BJ (cell line): ENCODE measurements around the gene GPSM1. TPM values are rescaled to one million over a fixed set of nuclear protein-coding genes. Genes with fewer than 3 reads are reported as not detected.

Experiments used
- CTCF ChIA-PET: fragments of 350-600 bp; formaldehyde crosslinking; extraction: SDS; loops from one replicate; lab custom pipeline; 2021; ENCODE audit warnings: antibody characterized with exemption, inconsistent platforms; lab: Yijun Ruan, JAX
- POLR2A ChIA-PET: fragments of 300-600 bp; sonication (Branson Sonifier 250); formaldehyde crosslinking; extraction: SDS; loops from one replicate; lab custom pipeline; 2021; ENCODE audit warnings: antibody characterized with exemption; lab: Charles Lee
- DNase-seq: peaks from one replicate; pipeline ENCODE4 v3.0.0-alpha.2; 2011; ENCODE audit warnings: low read depth
- H3K27me3 ChIP-seq: 2 replicates; pipeline ENCODE4 v1.6.0; 2011; ENCODE audit warnings: low read length; ENCODE audit not compliant: control insufficient read depth, insufficient read depth
- H3K36me3 ChIP-seq: 2 replicates; pipeline ENCODE4 v1.5.1; 2011; ENCODE audit warnings: low read length; ENCODE audit not compliant: control insufficient read depth, insufficient read depth
- H3K4me3 ChIP-seq: 2 replicates; pipeline ENCODE4 v1.5.1; 2011; ENCODE audit warnings: low read depth, mild to moderate bottlenecking, control low read depth, low read length
- polyA plus RNA-seq: library from polyadenylated mRNA; depleted of rRNA; stranded (reverse); fragments of >200 nt; gene quantifications from 2 replicates; pipeline ENCODE4 v1.2.3, GENCODE V29; 2011
- TF ChIP-seq, protein P1 (sequence below): IDR thresholded peaks from 2 replicates; pipeline ENCODE4 v1.5.1; 2011; ENCODE audit warnings: low read depth, mild to moderate bottlenecking, control low read depth, inconsistent platforms, low read length, moderate library complexity; ENCODE audit not compliant: insufficient read depth

Gene GPSM1
- polyA plus RNA-seq, 1 experiment, result 33.1 TPM

DNA sequence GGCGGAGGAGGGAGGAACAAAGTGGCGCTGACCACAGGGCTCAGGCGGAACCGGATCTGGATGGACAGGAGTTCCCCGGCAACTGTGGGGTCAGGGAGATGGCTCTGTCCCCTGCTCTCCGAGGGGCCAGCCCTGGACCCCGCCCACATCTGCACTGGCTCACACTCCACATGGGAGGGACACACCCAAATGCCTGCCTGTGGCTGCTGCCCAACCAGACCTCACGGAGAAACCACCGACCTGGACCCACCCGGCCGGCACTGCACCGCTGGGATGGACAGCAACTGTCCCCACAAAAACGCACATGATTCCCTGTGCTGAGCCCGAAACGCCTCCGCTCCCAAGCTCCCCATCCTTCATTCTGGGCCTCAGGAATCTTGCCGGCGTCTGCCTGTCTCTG, 28.2 kb upstream of the GPSM1 start:
- peaks cover 3% of the 10 kb centered on the region; the same call in 1 of the 2 replicates for H3K27me3 ChIP-seq
- ChIA-PET POLR2A (no interaction called here), CTCF (interaction anchor here (1.1 kb wide), 1 partner anchor 13 kb away, joined by 3 read pairs; no protein-coding TSS in a partner anchor)
- H3K4me3 ChIP-seq, result no peak overlapping the region
- DNase-seq, result no peak
- H3K36me3 ChIP-seq, result no peaks in the 10 kb centered on the region
- TF ChIP-seq, protein P1, sequence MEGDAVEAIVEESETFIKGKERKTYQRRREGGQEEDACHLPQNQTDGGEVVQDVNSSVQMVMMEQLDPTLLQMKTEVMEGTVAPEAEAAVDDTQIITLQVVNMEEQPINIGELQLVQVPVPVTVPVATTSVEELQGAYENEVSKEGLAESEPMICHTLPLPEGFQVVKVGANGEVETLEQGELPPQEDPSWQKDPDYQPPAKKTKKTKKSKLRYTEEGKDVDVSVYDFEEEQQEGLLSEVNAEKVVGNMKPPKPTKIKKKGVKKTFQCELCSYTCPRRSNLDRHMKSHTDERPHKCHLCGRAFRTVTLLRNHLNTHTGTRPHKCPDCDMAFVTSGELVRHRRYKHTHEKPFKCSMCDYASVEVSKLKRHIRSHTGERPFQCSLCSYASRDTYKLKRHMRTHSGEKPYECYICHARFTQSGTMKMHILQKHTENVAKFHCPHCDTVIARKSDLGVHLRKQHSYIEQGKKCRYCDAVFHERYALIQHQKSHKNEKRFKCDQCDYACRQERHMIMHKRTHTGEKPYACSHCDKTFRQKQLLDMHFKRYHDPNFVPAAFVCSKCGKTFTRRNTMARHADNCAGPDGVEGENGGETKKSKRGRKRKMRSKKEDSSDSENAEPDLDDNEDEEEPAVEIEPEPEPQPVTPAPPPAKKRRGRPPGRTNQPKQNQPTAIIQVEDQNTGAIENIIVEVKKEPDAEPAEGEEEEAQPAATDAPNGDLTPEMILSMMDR, result no peak

GRCh38 chr9:136299541-136299940, 27.8 kb upstream of the GPSM1 start:
- H3K27me3 ChIP-seq, result peaks cover 3% of the 10 kb centered on the region; the same call in 1 of the 2 replicates
- CTCF ChIA-PET, result interaction anchor here (0.8 to 1.1 kb wide), 2 partner anchors 13 kb away, joined by 3 read pairs; no protein-coding TSS in a partner anchor
- TF ChIP-seq, protein P1, result no peak
- H3K36me3 ChIP-seq, result no peaks in the 10 kb centered on the region
- POLR2A ChIA-PET, result no interaction called here
- no peak for DNase-seq
- no peak overlapping the region for H3K4me3 ChIP-seq

GRCh38 chr9:136300016-136300545, 27.3 kb upstream of the GPSM1 start:
- peaks cover 3% of the 10 kb centered on the region; the same call in 1 of the 2 replicates for H3K27me3 ChIP-seq
- H3K4me3 ChIP-seq, result no peak overlapping the region
- H3K36me3 ChIP-seq, result no peaks in the 10 kb centered on the region
- CTCF ChIA-PET, result interaction anchor here (0.8 to 1.1 kb wide), 2 partner anchors 13 to 14 kb away, joined by 3 read pairs; no protein-coding TSS in a partner anchor
- POLR2A ChIA-PET, result no interaction called here
- DNase-seq, result no peak
- TF ChIP-seq, protein P1, result no peak

DNA sequence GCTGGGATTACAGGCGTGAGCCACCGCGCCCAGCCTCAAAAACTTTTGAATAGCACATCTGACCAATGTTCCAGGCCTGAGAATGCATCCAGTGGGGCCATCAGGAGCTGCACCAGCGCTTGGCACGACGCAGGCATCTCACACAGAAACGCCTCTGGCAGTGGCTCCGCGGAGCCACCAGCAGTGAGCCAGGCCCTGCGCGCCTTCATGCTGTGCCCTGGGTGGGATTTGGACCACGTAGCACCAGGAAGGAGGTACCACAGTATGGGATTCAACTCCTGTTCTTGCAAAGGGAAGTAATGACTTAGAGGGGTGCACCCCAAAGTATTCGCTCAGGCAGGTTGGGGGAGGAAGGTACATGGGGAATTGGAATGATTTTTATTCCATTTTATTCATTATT, 26.5 kb upstream of the GPSM1 start:
- TF ChIP-seq, protein P1, result no peak
- H3K36me3 ChIP-seq, result no peaks in the 10 kb centered on the region
- peaks cover 3% of the 10 kb centered on the region; the same call in 1 of the 2 replicates for H3K27me3 ChIP-seq
- no peak for DNase-seq
- no peak overlapping the region for H3K4me3 ChIP-seq
- POLR2A ChIA-PET, result no interaction called here
- CTCF ChIA-PET, result interaction anchor here (1.1 to 1.6 kb wide), 2 partner anchors 12 to 16 kb away, joined by 5 read pairs; no protein-coding TSS in a partner anchor

- ChIA-PET POLR2A (no interaction called here), CTCF (no interaction called here)
- Histone ChIP-seq H3K36me3 (no peaks in the 10 kb centered on the region), H3K4me3 (no peak overlapping the region), H3K27me3 (no peaks in the 10 kb centered on the region)
- TF ChIP-seq, protein P1, result no peak
- no peak for DNase-seq
These were observed 24.8 kb upstream of the GPSM1 start for GRCh38 chr9:136302527-136302926.
